ENCODE data around the gene PXDN.
"Not testable (repeated sequence)": the region's sequence is repeated elsewhere in the genome, so short reads cannot be mapped to it uniquely, and the experiment has no call there.

PXDN gene

GRCh38 chr2:1774929-1775328, 30.6 kb upstream of the PXDN start:
- no peak for DNase-seq (ENCODE audit: low read depth)

- DNase-seq (ENCODE audit: low read depth) = no peak
These were observed 29.6 kb upstream of the PXDN start for GRCh38 chr2:1773883-1774282.

- DNase-seq (ENCODE audit: low read depth) = no peak
These were observed 28.4 kb upstream of the PXDN start for GRCh38 chr2:1772471-1773267.

GRCh38 chr2:1771626-1772280, 27.4 kb upstream of the PXDN start:
- DNase-seq (ENCODE audit: low read depth) = no peak

GRCh38 chr2:1770566-1771380, 26.5 kb upstream of the PXDN start:
- no peak for DNase-seq (ENCODE audit: low read depth)

- DNase-seq (ENCODE audit: low read depth) = peak; percentile 15
These were observed 25.5 kb upstream of the PXDN start for GRCh38 chr2:1769703-1770422.

GRCh38 chr2:1767939-1768691, 23.8 kb upstream of the PXDN start:
- no peak for DNase-seq (ENCODE audit: low read depth)

- no peak for DNase-seq (ENCODE audit: low read depth)
These were observed 22.8 kb upstream of the PXDN start for GRCh38 chr2:1766851-1767811.

GRCh38 chr2:1766425-1766824, 22.1 kb upstream of the PXDN start:
- no peak for DNase-seq (ENCODE audit: low read depth)

- DNase-seq (ENCODE audit: low read depth) = not testable (repeated sequence)
These were observed 20.9 kb upstream of the PXDN start for GRCh38 chr2:1765201-1765600.

- DNase-seq (ENCODE audit: low read depth) = no peak
These were observed 15.3 kb upstream of the PXDN start for GRCh38 chr2:1759611-1759930.

- no peak for DNase-seq (ENCODE audit: low read depth)
These were observed 14.7 kb upstream of the PXDN start for GRCh38 chr2:1758774-1759610.

- no peak for DNase-seq (ENCODE audit: low read depth)
These were observed 13.9 kb upstream of the PXDN start for GRCh38 chr2:1758171-1758570.

- DNase-seq (ENCODE audit: low read depth) = no peak
These were observed 13.3 kb upstream of the PXDN start for GRCh38 chr2:1757567-1757966.

GRCh38 chr2:1757146-1757545, 12.8 kb upstream of the PXDN start:
- DNase-seq (ENCODE audit: low read depth) = not testable (repeated sequence)

- no peak for DNase-seq (ENCODE audit: low read depth)
These were observed 12.1 kb upstream of the PXDN start for GRCh38 chr2:1756456-1756855.

- no peak for DNase-seq (ENCODE audit: low read depth)
These were observed 11.3 kb upstream of the PXDN start for GRCh38 chr2:1755436-1756191.

- no peak for DNase-seq (ENCODE audit: low read depth)
These were observed 10.3 kb upstream of the PXDN start for GRCh38 chr2:1754461-1755170.

Data from T follicular helper cell (primary cell).